AG04450 (cell line): ENCODE measurements around the gene PNPLA6. TPM values are rescaled to one million over a fixed set of nuclear protein-coding genes. Genes with fewer than 3 reads are reported as not detected.

ENCODE experiments used
- CTCF ChIA-PET: fragments of 300-600, 350-600 bp; formaldehyde crosslinking; extraction: SDS; loops from one replicate; lab custom pipeline; 2022; ENCODE audit warnings: antibody characterized with exemption, inconsistent platforms; lab: Charles Lee
- POLR2A ChIA-PET: fragments of 350-600 bp; formaldehyde crosslinking; extraction: SDS; loops from one replicate; lab custom pipeline; 2021; ENCODE audit warnings: antibody characterized with exemption, inconsistent platforms; lab: Yijun Ruan, JAX
- DNase-seq: peaks from one replicate; pipeline ENCODE4 v3.0.0-alpha.2; 2011; ENCODE audit warnings: low read depth, low spot score
- H3K27ac ChIP-seq: one replicate; pipeline ENCODE4 v1.5.1; 2012; ENCODE audit warnings: low read depth, low read length, control low read depth
- H3K27me3 ChIP-seq: one replicate; pipeline ENCODE4 v1.6.0; 2012; ENCODE audit warnings: low read length; ENCODE audit not compliant: control insufficient read depth, insufficient read depth
- H3K4me3 ChIP-seq: 2 replicates; pipeline ENCODE4 v1.5.1; 2011; ENCODE audit warnings: mild to moderate bottlenecking, low read depth, low read length, control low read depth
- H3K9me3 ChIP-seq: 2 replicates; pipeline ENCODE4 v1.5.1; 2012; ENCODE audit warnings: low read length; ENCODE audit not compliant: control insufficient read depth, insufficient read depth
- CTCF ChIP-seq: IDR thresholded peaks from 2 replicates; pipeline ENCODE4 v1.5.1; 2011; ENCODE audit warnings: low read depth, low read length, control low read depth, inconsistent platforms
- polyA plus RNA-seq: library from polyadenylated mRNA; depleted of rRNA; stranded (reverse); fragments of >200 nt; gene quantifications from 2 replicates; pipeline ENCODE4 v1.2.3, GENCODE V29; 2011; rRNA removed
- small RNA-seq: library from RNA; depleted of rRNA; stranded (forward); fragments of <200 nt; gene quantifications from one replicate; pipeline ENCODE3, GENCODE V24; 2012; ENCODE audit warnings: low read depth; ENCODE audit not compliant: insufficient read length

The PNPLA6 gene
- polyA plus RNA-seq, 1 experiment, result 17.0 TPM

- POLR2A ChIA-PET, result no interaction called here
- CTCF ChIA-PET, result no interaction called here
Observed at GRCh38 chr19:7607874-7608560, 72.5 kb downstream of the PNPLA6 start.

GRCh38 chr19:7610491-7611240 is 75.1 kb downstream of the PNPLA6 start:
- ChIA-PET CTCF (no interaction called here), POLR2A (no interaction called here)
- H3K4me3 ChIP-seq, result no peak overlapping the region
- H3K27me3 ChIP-seq, result no peaks in the 10 kb centered on the region
- DNase-seq, result no peak
- H3K9me3 ChIP-seq, result no peaks in the 10 kb centered on the region; the same call in 1 of the 2 replicates
- no peak for TF ChIP-seq CTCF
- no peak overlapping the region for H3K27ac ChIP-seq

More at GRCh38 chr19:7607874-7608560, 72.5 kb downstream of the PNPLA6 start:
- H3K27me3 ChIP-seq, result no peaks in the 10 kb centered on the region
- TF ChIP-seq CTCF, result no peak
- H3K9me3 ChIP-seq, result peaks cover 4% of the 10 kb centered on the region; the same call in 1 of the 2 replicates
- no peak overlapping the region for H3K4me3 ChIP-seq
- H3K27ac ChIP-seq, result no peak overlapping the region
- no peak for DNase-seq

Small RNAs within 50 kb of the gene (small RNA-seq; reads per million reads assigned to genes)
- not detected for gene AC008878.2

Other genes with a start within 250 kb of the PNPLA6 start
- 2.6 and 2.9 TPM in 2 replicates for gene INSR, start 241.3 kb upstream of the PNPLA6 start, polyA plus RNA-seq
- 4.9 and 6.0 TPM in 2 replicates for gene ARHGEF18, start 186.8 kb upstream of the PNPLA6 start, polyA plus RNA-seq
- 0.60 and 1.2 TPM in 2 replicates for gene PEX11G, start 46.7 kb upstream of the PNPLA6 start, polyA plus RNA-seq
- 20.7 and 29.5 TPM in 2 replicates for gene ZNF358, start 19.6 kb upstream of the PNPLA6 start, polyA plus RNA-seq
- 12.8 and 16.0 TPM in 2 replicates for gene MCOLN1, start 13.1 kb upstream of the PNPLA6 start, polyA plus RNA-seq
- gene CAMSAP3, start 60.1 kb downstream of the PNPLA6 start, polyA plus RNA-seq, result not detected in 2 replicates
- 16.3 and 21.8 TPM in 2 replicates for gene XAB2, start 93.8 kb downstream of the PNPLA6 start, polyA plus RNA-seq
- 39.7 and 46.7 TPM in 2 replicates for gene PET100, start 94.1 kb downstream of the PNPLA6 start, polyA plus RNA-seq
- not detected in 2 replicates for gene PCP2, start 98.0 kb downstream of the PNPLA6 start, polyA plus RNA-seq
- gene STXBP2, start 101.4 kb downstream of the PNPLA6 start, polyA plus RNA-seq, result 5.0 and 7.1 TPM in 2 replicates
- gene RETN, start 133.3 kb downstream of the PNPLA6 start, polyA plus RNA-seq, result not detected in 2 replicates
- gene MCEMP1, start 141.4 kb downstream of the PNPLA6 start, polyA plus RNA-seq, result not detected in 2 replicates
- gene TRAPPC5, start 145.1 kb downstream of the PNPLA6 start, polyA plus RNA-seq, result 42.1 and 69.8 TPM in 2 replicates
- gene FCER2, start 166.4 kb downstream of the PNPLA6 start, polyA plus RNA-seq, result not detected in 2 replicates
- gene CLEC4G, start 196.4 kb downstream of the PNPLA6 start, polyA plus RNA-seq, result not detected in 2 replicates
- not detected in 2 replicates for gene CD209, start 211.8 kb downstream of the PNPLA6 start, polyA plus RNA-seq
- gene CLEC4M, start 227.5 kb downstream of the PNPLA6 start, polyA plus RNA-seq, result not detected in 2 replicates